ENCODE data around the gene RPS29. TPM values are rescaled to one million over a fixed set of nuclear protein-coding genes. Genes with fewer than 3 reads are reported as not detected.

RPS29 gene
- total and polyA plus RNA-seq, 10 of the 15 experiments (the other 5 are each of a cell fraction or from before 2014, with no cell fraction given), result 2,685 to 10,815 (median 4,359) TPM

DNA sequence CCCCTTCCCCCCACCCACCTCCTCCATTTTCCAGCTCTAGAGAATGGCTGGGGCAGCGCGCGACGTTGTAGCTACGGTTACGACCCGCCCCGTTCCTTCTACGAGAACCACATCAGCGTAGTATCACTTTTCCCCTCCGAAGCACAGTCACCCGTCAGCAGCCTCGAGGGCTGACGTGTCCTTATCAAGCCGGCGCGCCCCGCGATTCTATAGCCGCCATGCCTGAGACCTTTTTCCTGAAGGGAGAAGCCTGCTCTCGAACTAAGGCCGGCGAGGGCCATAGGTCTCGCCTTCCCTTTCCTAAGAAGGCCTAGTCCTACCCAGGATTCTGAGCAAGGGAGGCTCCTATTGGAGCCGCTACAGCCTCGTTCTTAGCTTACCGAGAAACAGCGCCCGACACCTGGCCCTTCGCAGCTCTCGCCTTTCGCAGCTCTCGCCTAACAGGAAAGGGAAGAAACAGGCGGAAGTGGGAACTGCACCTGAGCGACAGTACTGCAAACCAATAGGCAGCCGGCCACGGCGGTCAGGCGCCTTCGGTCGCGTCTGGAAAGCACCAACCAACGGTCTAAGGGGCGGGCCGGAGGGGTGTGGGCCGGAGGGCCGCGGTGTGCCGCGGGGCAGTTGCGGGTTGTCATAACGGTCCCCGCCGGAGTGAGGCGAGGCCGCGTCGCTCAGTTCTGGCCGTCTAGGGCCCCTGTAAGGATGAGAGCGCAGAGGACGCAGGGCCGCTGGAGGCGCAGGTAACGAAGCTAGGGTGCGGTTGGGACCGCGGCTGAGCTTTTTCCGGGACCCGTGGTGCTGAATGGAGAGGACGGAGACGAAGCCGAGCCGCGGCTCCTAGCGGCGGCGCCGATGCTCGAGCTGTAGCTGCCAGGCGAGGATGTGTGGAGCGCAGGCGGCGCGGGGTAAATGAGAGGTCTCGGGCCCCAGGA, 34.3 kb upstream of the RPS29 start, which contains the start of the genes MGAT2 and RPL36AL (continued):
- TF ChIP-seq NFYA (IDR thresholded peaks at IDR 0.05; ENCODE audit: borderline replicate concordance, low read depth, low read length) (no peak), SMARCA5 (IDR thresholded peaks at IDR 0.05) (peak; percentile 63), TBL1XR1 (IDR thresholded peaks at IDR 0.05; ENCODE audit: low read depth, low read length) (0 out of 2 replicates have a peak, but pooled peaks have one; percentile 10), NR2F1 (conservative IDR thresholded peaks at IDR 0.05) (no peak; the same call in 1 of the 2 replicates), KAT2A (conservative IDR thresholded peaks at IDR 0.05; ENCODE audit: control insufficient read depth, low read depth, low read length) (no peak), HCFC1 (IDR thresholded peaks at IDR 0.05; ENCODE audit: low read length) (no peak; the same call in 1 of the 2 replicates), E4F1 (IDR thresholded peaks at IDR 0.05; ENCODE audit: borderline replicate concordance, partially characterized antibody) (peak; percentile 85), POLR2A (IDR thresholded peaks at IDR 0.05; ENCODE audit: low read depth, low read length) (peak; percentile 99), GATAD2B (conservative IDR thresholded peaks at IDR 0.05; ENCODE audit: low read depth) (peak; percentile 78), BMI1 (IDR thresholded peaks at IDR 0.05; ENCODE audit: borderline replicate concordance) (no peak), WRNIP1 (IDR thresholded peaks at IDR 0.05; ENCODE audit: borderline replicate concordance, low read depth, low read length) (no peak), RFX5 (IDR thresholded peaks at IDR 0.05; ENCODE audit: low read depth, low read length) (peak; percentile 11; the same call in 1 of the 2 replicates), CBX5 (IDR thresholded peaks at IDR 0.05; ENCODE audit: low read depth) (peak; percentile 92), MEF2A (IDR thresholded peaks at IDR 0.05; ENCODE audit: insufficient read depth, low read depth, low read length) (no peak), MYB (IDR thresholded peaks at IDR 0.05; ENCODE audit: borderline replicate concordance, low read depth, low read length) (peak; percentile 34; the same call in 1 of the 2 replicates), NBN (IDR thresholded peaks at IDR 0.05) (0 out of 2 replicates have a peak, but pooled peaks have one; percentile 72), NR2C1 (IDR thresholded peaks at IDR 0.05) (no peak), IKZF2 (IDR thresholded peaks at IDR 0.05) (peak; percentile 39 to 42; a peak in 2 of 4 replicates), NFIC (IDR thresholded peaks at IDR 0.05; ENCODE audit: low read depth, low read length) (no peak; the same call in 1 of the 2 replicates)
- TF ChIP-seq, protein P1, sequence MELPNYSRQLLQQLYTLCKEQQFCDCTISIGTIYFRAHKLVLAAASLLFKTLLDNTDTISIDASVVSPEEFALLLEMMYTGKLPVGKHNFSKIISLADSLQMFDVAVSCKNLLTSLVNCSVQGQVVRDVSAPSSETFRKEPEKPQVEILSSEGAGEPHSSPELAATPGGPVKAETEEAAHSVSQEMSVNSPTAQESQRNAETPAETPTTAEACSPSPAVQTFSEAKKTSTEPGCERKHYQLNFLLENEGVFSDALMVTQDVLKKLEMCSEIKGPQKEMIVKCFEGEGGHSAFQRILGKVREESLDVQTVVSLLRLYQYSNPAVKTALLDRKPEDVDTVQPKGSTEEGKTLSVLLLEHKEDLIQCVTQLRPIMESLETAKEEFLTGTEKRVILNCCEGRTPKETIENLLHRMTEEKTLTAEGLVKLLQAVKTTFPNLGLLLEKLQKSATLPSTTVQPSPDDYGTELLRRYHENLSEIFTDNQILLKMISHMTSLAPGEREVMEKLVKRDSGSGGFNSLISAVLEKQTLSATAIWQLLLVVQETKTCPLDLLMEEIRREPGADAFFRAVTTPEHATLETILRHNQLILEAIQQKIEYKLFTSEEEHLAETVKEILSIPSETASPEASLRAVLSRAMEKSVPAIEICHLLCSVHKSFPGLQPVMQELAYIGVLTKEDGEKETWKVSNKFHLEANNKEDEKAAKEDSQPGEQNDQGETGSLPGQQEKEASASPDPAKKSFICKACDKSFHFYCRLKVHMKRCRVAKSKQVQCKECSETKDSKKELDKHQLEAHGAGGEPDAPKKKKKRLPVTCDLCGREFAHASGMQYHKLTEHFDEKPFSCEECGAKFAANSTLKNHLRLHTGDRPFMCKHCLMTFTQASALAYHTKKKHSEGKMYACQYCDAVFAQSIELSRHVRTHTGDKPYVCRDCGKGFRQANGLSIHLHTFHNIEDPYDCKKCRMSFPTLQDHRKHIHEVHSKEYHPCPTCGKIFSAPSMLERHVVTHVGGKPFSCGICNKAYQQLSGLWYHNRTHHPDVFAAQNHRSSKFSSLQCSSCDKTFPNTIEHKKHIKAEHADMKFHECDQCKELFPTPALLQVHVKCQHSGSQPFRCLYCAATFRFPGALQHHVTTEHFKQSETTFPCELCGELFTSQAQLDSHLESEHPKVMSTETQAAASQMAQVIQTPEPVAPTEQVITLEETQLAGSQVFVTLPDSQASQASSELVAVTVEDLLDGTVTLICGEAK (IDR thresholded peaks at IDR 0.05; ENCODE audit: borderline replicate concordance), result peak; percentile 88

Data from GM12878 (cell line).